ENCODE results near the gene KRTAP3-2.

KRTAP3-2 gene

DNA sequence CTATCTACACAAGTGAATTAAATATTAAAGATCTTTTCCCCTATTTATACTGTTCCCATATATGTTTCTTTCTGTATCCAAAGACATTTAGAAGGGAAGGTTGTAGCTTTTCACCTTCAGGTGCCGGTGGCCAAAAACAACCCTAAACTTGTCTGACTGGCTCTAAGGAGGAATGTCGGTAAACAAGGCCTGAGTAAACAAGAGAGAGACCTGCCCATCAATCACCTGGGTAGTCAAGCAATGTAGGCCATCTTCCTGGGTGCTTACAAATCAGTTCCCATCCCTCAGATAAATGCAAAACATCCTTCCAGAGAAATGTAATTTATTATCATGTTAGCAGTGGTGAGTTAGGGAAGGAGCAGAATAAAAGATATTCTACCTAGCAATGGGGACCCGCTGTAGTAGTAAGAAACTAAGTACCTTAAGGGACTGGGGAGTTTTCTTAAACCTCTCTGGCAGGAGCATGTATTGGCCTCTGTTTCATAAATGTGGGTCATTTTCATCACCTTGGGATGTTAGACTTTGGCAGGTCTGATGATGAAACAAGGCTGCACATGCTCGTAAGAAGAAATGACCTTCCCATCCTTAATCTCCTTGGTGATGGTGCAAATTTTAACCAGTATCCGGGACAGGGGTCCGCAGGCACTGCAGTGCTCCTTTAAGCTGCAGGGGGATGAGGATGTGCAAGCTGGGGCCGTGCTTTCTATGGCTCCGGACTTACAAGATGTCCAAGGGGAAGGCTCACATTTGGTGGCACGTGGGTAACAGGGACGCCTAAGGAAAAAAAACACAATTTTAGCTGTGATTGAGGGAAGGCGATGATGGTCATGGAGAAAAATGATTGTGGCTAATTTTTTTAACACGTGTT is 41.4 kb downstream of the KRTAP3-2 start:
- Mint-ChIP-seq H3K27me3 (peaks cover 3% of the 10 kb centered on the region), H3K4me3 (no peak overlapping the region), H3K9me3 (no peaks in the 10 kb centered on the region), H3K27ac (no peak overlapping the region), H3K4me1 (no peaks in the 10 kb centered on the region), H3K36me3 (no peaks in the 10 kb centered on the region)

DNA sequence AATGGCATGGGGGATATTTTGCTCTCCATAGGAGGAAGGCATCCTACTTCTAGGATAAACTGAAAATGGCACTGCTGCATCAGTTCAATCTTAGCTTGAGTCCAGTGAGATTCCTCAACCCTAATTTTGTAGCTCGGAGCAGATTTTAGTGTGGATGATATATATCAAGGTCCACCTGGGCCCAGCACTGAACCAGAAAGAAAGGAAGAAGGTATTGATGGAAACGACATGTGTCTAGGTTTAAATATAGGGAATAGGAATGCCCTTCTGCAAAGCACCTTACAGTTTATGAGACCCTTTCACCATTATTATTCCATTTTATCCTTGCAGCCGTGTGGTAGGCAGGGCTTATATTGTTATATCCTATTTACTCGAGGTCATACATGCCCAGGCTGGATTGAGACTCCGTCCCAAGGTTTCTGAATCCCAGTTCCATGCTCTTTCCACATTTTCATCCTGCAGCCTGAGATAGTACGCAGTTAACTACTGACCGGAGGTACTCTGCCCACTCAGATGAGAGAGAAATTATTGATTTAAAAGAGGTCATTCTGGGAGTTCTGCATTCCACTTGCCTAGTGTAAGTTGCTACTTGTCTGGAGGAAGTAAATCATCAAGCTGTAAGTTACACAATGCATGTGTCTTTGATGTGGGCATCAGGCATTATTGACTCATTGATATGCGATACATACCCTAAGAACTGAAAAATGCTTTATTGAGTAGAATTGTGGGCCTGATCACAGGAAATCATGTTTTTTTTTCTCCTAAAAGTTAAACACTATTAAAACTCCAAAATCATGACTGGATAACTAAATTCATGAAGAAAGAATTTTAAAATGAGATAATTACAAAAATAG is 43.1 kb downstream of the KRTAP3-2 start:
- Mint-ChIP-seq H3K27ac (no peak overlapping the region), H3K4me1 (no peaks in the 10 kb centered on the region), H3K4me3 (no peak overlapping the region), H3K36me3 (no peaks in the 10 kb centered on the region), H3K9me3 (no peaks in the 10 kb centered on the region), H3K27me3 (peaks cover 12% of the 10 kb centered on the region)

DNA sequence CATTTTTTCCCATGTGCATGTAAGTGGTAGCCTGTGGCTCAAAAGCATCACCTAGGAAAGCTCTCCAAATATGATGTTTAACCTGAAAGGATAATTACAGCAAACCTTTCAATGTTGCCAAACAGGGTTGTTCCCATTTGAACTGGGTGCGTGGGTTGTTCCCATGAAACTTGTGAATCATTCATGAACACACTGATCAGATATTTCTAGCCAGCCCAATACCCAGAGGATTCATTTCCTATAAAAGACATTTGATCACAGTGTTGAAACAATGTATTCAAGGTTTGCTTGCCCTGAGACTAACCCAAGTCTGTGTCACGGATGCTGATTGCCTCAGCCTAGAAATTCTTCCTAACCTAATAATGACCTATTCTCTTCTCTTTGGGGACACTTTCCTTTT is 45.8 kb downstream of the KRTAP3-2 start:
- no peak overlapping the region for H3K27ac Mint-ChIP-seq
- no peaks in the 10 kb centered on the region for H3K9me3 Mint-ChIP-seq
- peaks cover 28% of the 10 kb centered on the region for H3K27me3 Mint-ChIP-seq
- no peak overlapping the region for H3K4me3 Mint-ChIP-seq
- no peaks in the 10 kb centered on the region for H3K4me1 Mint-ChIP-seq
- no peaks in the 10 kb centered on the region for H3K36me3 Mint-ChIP-seq

DNA sequence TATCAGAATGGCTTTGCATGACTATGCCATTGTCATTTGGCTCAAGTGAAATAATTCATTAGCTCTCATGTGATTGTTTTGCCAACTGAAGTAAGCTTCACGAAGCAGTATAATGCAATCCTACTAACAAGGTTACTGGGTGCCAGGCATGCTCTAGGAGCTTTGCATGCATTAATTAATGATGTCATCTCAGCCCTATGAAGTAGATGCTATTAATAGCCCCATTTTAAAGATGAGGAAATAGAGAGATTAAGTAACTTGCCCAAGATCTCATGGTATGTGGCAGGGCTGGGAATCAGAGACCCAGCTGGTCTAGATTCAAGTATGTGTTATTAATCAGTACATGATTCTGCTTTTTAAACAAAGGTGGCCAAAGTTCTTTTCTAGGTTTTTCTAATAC is 47.0 kb downstream of the KRTAP3-2 start:
- no peak overlapping the region for H3K27ac Mint-ChIP-seq
- no peaks in the 10 kb centered on the region for H3K36me3 Mint-ChIP-seq
- peaks cover 33% of the 10 kb centered on the region for H3K27me3 Mint-ChIP-seq
- H3K4me1 Mint-ChIP-seq = no peaks in the 10 kb centered on the region
- H3K9me3 Mint-ChIP-seq = no peaks in the 10 kb centered on the region
- no peak overlapping the region for H3K4me3 Mint-ChIP-seq

DNA sequence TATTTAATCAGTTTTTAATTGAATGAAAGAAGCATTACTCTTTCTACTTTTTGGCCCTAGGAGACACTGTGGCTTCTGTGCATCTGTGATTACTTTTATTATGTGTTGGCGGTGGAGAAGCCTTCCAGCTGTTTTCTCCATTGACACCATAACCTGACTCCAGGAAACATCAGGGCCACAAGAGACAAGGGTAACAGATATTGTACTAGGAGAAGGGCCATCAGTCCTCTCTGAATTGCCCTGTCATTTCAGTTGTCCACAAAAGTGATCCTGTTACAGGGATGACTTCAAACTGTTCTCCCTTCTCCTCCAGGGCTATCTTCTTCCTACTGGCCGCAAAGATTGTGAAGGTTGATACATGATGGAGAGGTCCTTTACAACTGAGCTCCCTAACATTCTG is 47.6 kb downstream of the KRTAP3-2 start:
- Mint-ChIP-seq H3K27me3 (peaks cover 33% of the 10 kb centered on the region), H3K4me1 (no peaks in the 10 kb centered on the region), H3K36me3 (no peaks in the 10 kb centered on the region), H3K9me3 (no peaks in the 10 kb centered on the region), H3K4me3 (no peak overlapping the region), H3K27ac (no peak overlapping the region)

DNA sequence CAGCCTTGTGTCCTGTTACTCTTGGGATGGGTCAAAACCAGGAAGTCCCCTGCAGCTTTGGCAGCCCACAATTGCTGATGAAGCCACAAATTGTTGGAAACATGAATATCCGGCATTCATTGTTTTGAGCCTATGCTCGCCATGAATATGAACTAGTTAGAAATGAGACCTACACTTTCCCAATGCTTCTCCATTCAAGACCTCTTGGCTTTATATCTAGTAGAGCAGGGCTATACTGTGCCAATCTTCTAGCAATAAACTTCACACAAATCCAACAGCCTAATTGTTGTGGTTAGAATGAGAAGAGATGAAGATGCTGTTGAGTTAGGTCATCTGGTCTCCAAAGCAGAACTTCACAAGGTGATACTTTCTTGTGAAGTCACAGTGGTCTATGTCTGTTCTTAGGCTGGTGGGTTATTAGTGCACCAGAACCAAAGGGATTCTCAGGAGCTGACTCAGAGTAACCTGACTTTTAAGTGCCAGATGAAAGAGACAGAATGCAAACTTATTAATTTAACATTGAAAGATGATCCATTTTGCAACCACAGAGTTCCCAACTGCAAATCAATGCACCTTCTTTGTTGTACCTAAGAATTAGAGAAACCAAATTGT is 48.6 kb downstream of the KRTAP3-2 start:
- no peaks in the 10 kb centered on the region for H3K4me1 Mint-ChIP-seq
- H3K9me3 Mint-ChIP-seq = no peaks in the 10 kb centered on the region
- peaks cover 41% of the 10 kb centered on the region for H3K27me3 Mint-ChIP-seq
- no peak overlapping the region for H3K4me3 Mint-ChIP-seq
- no peak overlapping the region for H3K27ac Mint-ChIP-seq
- H3K36me3 Mint-ChIP-seq = no peaks in the 10 kb centered on the region

DNA sequence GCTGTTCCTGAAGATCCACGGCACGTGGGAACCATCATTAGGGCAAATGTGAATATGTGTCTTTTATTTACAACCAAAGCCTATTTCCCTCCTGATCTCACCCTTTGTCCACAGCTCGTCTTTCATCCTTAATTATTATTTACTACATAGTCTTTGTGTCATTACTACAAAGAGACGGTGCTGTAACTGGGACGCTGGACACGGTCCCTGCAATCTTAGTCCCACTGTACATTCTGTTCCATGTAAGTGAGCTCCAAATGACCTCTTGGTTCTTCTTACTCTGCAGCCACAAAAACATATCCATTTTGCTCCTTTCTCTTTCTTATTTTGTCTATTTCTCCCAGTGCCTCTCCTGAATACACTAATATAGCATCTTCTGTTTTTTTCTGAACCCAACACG is 49.5 kb downstream of the KRTAP3-2 start:
- Mint-ChIP-seq H3K27ac (no peak overlapping the region), H3K9me3 (no peaks in the 10 kb centered on the region), H3K4me1 (no peaks in the 10 kb centered on the region), H3K27me3 (peaks cover 44% of the 10 kb centered on the region), H3K4me3 (no peak overlapping the region), H3K36me3 (no peaks in the 10 kb centered on the region)

DNA sequence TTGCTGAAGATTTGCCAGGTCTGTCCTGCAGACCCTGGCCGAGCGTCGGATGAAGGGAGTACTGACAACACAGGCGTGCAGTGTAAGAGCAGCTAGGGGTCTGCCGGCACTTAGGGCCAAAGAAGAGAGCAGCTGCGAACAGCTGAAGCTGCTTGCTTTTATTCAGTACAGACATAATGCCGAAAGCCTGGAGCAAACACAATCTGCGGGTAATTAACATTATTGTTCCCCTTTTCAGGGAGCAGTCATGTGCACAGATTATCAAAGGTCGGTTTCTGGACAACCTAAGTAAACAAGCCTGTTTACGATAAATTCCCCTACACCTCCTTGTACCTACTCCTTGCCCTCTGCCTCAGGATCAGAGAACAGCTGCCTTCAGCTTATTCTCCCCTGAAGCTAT is 50.3 kb downstream of the KRTAP3-2 start:
- Mint-ChIP-seq H3K36me3 (no peaks in the 10 kb centered on the region), H3K9me3 (no peaks in the 10 kb centered on the region), H3K27me3 (peaks cover 45% of the 10 kb centered on the region), H3K27ac (no peak overlapping the region), H3K4me3 (no peak overlapping the region), H3K4me1 (no peaks in the 10 kb centered on the region)
